HCT116 (cell line): ENCODE data around the gene ITPK1. TPM values are rescaled to one million over a fixed set of nuclear protein-coding genes. Genes with fewer than 3 reads are reported as not detected.

Experiments used
- ATAC-seq: fragments of 200-7000 bp; cut with Tn5 transposase; 2 replicates; pipeline ENCODE4 v1.9.1; 2020; ENCODE audit warnings: mild to moderate bottlenecking, moderate library complexity
- BruUV-seq: library from RNA; stranded (reverse); fragments of 400-500 nt; replicated peaks from 2 replicates; lab custom pipeline; 2021; lab: Mats Ljungman, UMichigan
- CTCF ChIA-PET: fragments of 300-600 bp; sonication (Branson Sonifier 250); formaldehyde crosslinking; loops from one replicate; lab custom pipeline; 2021; ENCODE audit warnings: antibody characterized with exemption; lab: Charles Lee
- POLR2A ChIA-PET: fragments of 300-600, 350-600 bp; sonication (Branson Sonifier 250); formaldehyde crosslinking; loops from one replicate; lab custom pipeline; 2021; ENCODE audit warnings: antibody characterized with exemption; lab: Charles Lee
- RAD21 ChIA-PET, 2 experiments: fragments of 300-600 bp; sonication (Branson Sonifier 250); formaldehyde crosslinking; loops; one replicate each; lab custom pipeline; 2023; ENCODE audit warnings: low total read pairs in 2 of 2; ENCODE audit not compliant: uncharacterized antibody in 2 of 2, unreplicated experiment in 2 of 2, low non-redundant PET in 1 of 2; lab: Charles Lee
- DNase-seq: peaks from one replicate; pipeline ENCODE4 v3.0.0-alpha.2; 2010; ENCODE audit warnings: low read depth, low spot score
- H2AFZ ChIP-seq: fragments of 200-600 bp; shearing (Covaris generic), sonication (generic); 2 replicates; pipeline ENCODE4 v1.6.1; 2017; ENCODE audit warnings: low read depth, mixed run types, mixed read lengths, antibody characterized with exemption, low read length; ENCODE audit not compliant: poor library complexity, severe bottlenecking
- H3K27ac ChIP-seq: 2 replicates; pipeline ENCODE4 v1.5.1; 2012; ENCODE audit warnings: low read depth, low read length
- H3K27me3 ChIP-seq: fragments of 200-600 bp; sonication (generic); 2 replicates; pipeline ENCODE4 v1.6.1; 2016; ENCODE audit warnings: mixed run types, low read length, mixed read lengths; ENCODE audit not compliant: insufficient read depth
- H3K36me3 ChIP-seq, 2 experiments: fragments of 200-500 bp in 1 of 2; fragments of 200-600 bp in 1 of 2; sonication (Bioruptor generic) in 1 of 2; sonication (generic) in 1 of 2; 2 replicates each; pipeline versions ENCODE4 v1.5.1 to v1.6.1; 2014 to 2016; ENCODE audit warnings: low read length in 2 of 2, inconsistent platforms in 1 of 2, mixed read lengths in 1 of 2, mixed run types in 1 of 2; ENCODE audit not compliant: insufficient read depth in 2 of 2, control insufficient read depth in 1 of 2
- H3K4me1 ChIP-seq, 2 experiments: fragments of 200-600 bp in 1 of 2; sonication (generic) in 1 of 2; 2 replicates each; pipeline versions ENCODE4 v1.5.1 to v1.6.1; 2012 to 2017; ENCODE audit warnings: low read length in 2 of 2, inconsistent platforms in 1 of 2, mild to moderate bottlenecking in 1 of 2, mixed read lengths in 1 of 2, mixed run types in 1 of 2, moderate library complexity in 1 of 2; ENCODE audit not compliant: insufficient read depth in 2 of 2, control insufficient read depth in 1 of 2
- H3K4me2 ChIP-seq: fragments of 200-600 bp; sonication (generic); 2 replicates; pipeline ENCODE4 v1.6.1; 2017; ENCODE audit warnings: mixed run types, low read length, mixed read lengths
- H3K4me3 ChIP-seq, 2 experiments: fragments of 200-600 bp in 1 of 2; sonication (generic) in 1 of 2; replicated peaks in 1 of 2; 2 replicates each; pipeline ENCODE4 v1.5.1; 2011 to 2016; ENCODE audit warnings: low read length in 2 of 2, control low read depth in 1 of 2, low read depth in 1 of 2, mild to moderate bottlenecking in 1 of 2, mixed read lengths in 1 of 2, mixed run types in 1 of 2
- H3K79me2 ChIP-seq: fragments of 200-600 bp; sonication (generic); 2 replicates; pipeline ENCODE4 v1.6.1; 2017; ENCODE audit warnings: mild to moderate bottlenecking, mixed run types, low read length, moderate library complexity, mixed read lengths; ENCODE audit not compliant: insufficient read depth
- H3K9ac ChIP-seq: fragments of 200-600 bp; sonication (generic); 2 replicates; pipeline ENCODE4 v1.6.1; 2016; ENCODE audit warnings: low read length, mixed read lengths
- H3K9me2 ChIP-seq: fragments of 200-600 bp; sonication (generic), shearing (Covaris generic); 2 replicates; pipeline ENCODE4 v1.6.1; 2017; ENCODE audit warnings: mixed run types, mild to moderate bottlenecking, moderate library complexity; ENCODE audit not compliant: insufficient read depth
- H3K9me3 ChIP-seq, 2 experiments: fragments of 200-500 bp in 1 of 2; fragments of 200-600 bp in 1 of 2; sonication (Bioruptor generic) in 1 of 2; sonication (generic) in 1 of 2; 2 replicates each; pipeline ENCODE4 v1.6.1; 2014 to 2017; ENCODE audit warnings: low read length in 2 of 2, mixed read lengths in 2 of 2, inconsistent platforms in 1 of 2, low read depth in 1 of 2, mild to moderate bottlenecking in 1 of 2, mixed run types in 1 of 2, moderate library complexity in 1 of 2; ENCODE audit not compliant: control insufficient read depth in 1 of 2, insufficient read depth in 1 of 2
- H4K20me1 ChIP-seq: fragments of 200-600 bp; sonication (generic), shearing (Covaris generic); 2 replicates; pipeline ENCODE4 v1.6.1; 2017; ENCODE audit warnings: mixed run types, mild to moderate bottlenecking, moderate library complexity; ENCODE audit not compliant: insufficient read depth
- CTCF ChIP-seq, 3 experiments: fragments of 200-600 bp in 1 of 3; sonication (generic) in 1 of 3; IDR thresholded peaks in 2 of 3; conservative IDR thresholded peaks in 1 of 3; 2 replicates each; pipeline ENCODE4 v1.5.1; 2012 to 2017; ENCODE audit warnings: low read depth in 2 of 3, low read length in 2 of 3, antibody characterized with exemption in 1 of 3, borderline replicate concordance in 1 of 3, control low read depth in 1 of 3, mild to moderate bottlenecking in 1 of 3, mixed read lengths in 1 of 3, mixed run types in 1 of 3, moderate library complexity in 1 of 3; ENCODE audit not compliant: insufficient read depth in 1 of 3
- POLR2A ChIP-seq: IDR thresholded peaks from 2 replicates; pipeline ENCODE4 v1.7.0; 2011; ENCODE audit warnings: borderline replicate concordance; ENCODE audit not compliant: insufficient read depth, insufficient read length; ENCODE audit errors: extremely low read depth
- REST ChIP-seq: IDR thresholded peaks from 2 replicates; pipeline ENCODE4 v1.6.1; 2012; ENCODE audit warnings: low read depth
- intact Hi-C: fragments of 100-400 bp; cut with micrococcal nuclease; formaldehyde crosslinking; loops from 2 replicates; pipeline ENCODE4 v1.10.0; 2022
- total RNA-seq: library from RNA; stranded (reverse); gene quantifications from one replicate; pipeline ENCODE4 v1.2.1, GENCODE V29; 2021; ENCODE audit not compliant: unreplicated experiment

The ITPK1 gene
- total RNA-seq, 1 experiment from 2014 or later = 70.2 TPM

GRCh38 chr14:93079321-93079720, 36.4 kb downstream of the ITPK1 start:
- CTCF ChIA-PET = no interaction called here
- intact Hi-C loops = no loop called here
- no peaks in the 10 kb centered on the region for H3K27me3 ChIP-seq
- ATAC-seq = peak; percentile 58
- H3K4me2 ChIP-seq = no peak overlapping the region
- H2AFZ ChIP-seq = no peak overlapping the region
- RAD21 ChIA-PET = no interaction called here
- H4K20me1 ChIP-seq = no peaks in the 10 kb centered on the region
- no peak overlapping the region for H3K4me3 ChIP-seq
- peaks cover 37% of the 10 kb centered on the region; the same call in 1 of the 2 replicates for H3K79me2 ChIP-seq
- POLR2A ChIA-PET = no interaction called here
- no peak overlapping the region for H3K27ac ChIP-seq
- no peaks in the 10 kb centered on the region for H3K9me3 ChIP-seq
- H3K9me2 ChIP-seq = no peaks in the 10 kb centered on the region
- H3K4me1 ChIP-seq = no peaks in the 10 kb centered on the region
- DNase-seq = no peak
- no peaks in the 10 kb centered on the region for H3K36me3 ChIP-seq
- no peak for TF ChIP-seq POLR2A
- no peak for TF ChIP-seq REST
- peak; percentile 5 to 19 (median 17); a peak in 3 of 6 replicates for TF ChIP-seq CTCF (IDR thresholded peaks at IDR 0.05 in 2 of 3, conservative IDR thresholded peaks at IDR 0.05 in 1 of 3; ENCODE audit: borderline replicate concordance in 1 of 3, insufficient read depth in 1 of 3, low read depth in 2 of 3, low read length in 2 of 3)
- BruUV-seq = no TSS peak
- H3K9ac ChIP-seq = no peak overlapping the region
